ENCODE results near the gene ZMYM2.

DNA sequence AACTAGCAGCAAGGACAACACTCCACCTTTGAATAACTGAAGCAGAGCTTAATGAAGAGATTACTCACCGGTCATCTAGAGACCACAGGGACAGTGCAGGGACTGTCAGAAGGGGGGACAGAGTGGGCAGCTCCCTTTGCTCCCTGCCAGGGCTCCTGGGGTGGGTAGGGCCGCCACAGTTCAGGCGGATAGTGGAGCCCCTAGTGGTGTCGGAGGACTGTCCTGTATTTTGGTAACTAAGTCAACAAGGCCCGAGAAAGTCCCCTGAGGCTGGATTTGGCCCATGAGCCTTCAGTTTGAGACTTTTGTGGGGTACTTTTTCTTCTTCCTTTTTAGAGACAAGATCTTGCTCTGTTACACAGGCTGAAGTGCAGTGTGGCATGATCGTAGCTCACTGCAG is 157.7 kb downstream of the ZMYM2 start:
- TF ChIP-seq, protein P1, sequence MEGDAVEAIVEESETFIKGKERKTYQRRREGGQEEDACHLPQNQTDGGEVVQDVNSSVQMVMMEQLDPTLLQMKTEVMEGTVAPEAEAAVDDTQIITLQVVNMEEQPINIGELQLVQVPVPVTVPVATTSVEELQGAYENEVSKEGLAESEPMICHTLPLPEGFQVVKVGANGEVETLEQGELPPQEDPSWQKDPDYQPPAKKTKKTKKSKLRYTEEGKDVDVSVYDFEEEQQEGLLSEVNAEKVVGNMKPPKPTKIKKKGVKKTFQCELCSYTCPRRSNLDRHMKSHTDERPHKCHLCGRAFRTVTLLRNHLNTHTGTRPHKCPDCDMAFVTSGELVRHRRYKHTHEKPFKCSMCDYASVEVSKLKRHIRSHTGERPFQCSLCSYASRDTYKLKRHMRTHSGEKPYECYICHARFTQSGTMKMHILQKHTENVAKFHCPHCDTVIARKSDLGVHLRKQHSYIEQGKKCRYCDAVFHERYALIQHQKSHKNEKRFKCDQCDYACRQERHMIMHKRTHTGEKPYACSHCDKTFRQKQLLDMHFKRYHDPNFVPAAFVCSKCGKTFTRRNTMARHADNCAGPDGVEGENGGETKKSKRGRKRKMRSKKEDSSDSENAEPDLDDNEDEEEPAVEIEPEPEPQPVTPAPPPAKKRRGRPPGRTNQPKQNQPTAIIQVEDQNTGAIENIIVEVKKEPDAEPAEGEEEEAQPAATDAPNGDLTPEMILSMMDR (IDR thresholded peaks at IDR 0.05), result no peak
- no peak for TF ChIP-seq POLR2AphosphoS5 (IDR thresholded peaks at IDR 0.05)
- TF ChIP-seq POLR2A (IDR thresholded peaks at IDR 0.05), result no peak
- TF ChIP-seq EP300 (IDR thresholded peaks at IDR 0.05), result no peak

Data from upper lobe of left lung (tissue), 4 donors.